ENCODE measurements around the gene OR2T5. TPM values are rescaled to one million over a fixed set of nuclear protein-coding genes. Genes with fewer than 3 reads are reported as not detected.
"Not testable (repeated sequence)": the region's sequence is repeated elsewhere in the genome, so short reads cannot be mapped to it uniquely, and the experiment has no call there.

Gene OR2T5
- not detected for total RNA-seq
- not detected for polyA plus RNA-seq
- long read RNA-seq, donor 1, result 0 reads
- long read RNA-seq, donor 2, result 0 reads

GRCh38 chr1:248488289-248488688 is at the start of gene OR2T5:
TSS of gene OR2T5 (plus strand) at chr1:248488589. CDS start at chr1:248488589, 0 bp downstream.
- WGBS, 2 donors, result 76 to 86% methylated on average over 5 of the region's 6 CpGs
- H3K27me3 ChIP-seq (ENCODE audit: control insufficient read depth in 1 of 2, insufficient read depth in 2 of 2, low read length in 1 of 2); DNase-seq; H3K9me3 ChIP-seq (ENCODE audit: control insufficient read depth, low read length); ATAC-seq (ENCODE audit: low FRiP score); H3K36me3 ChIP-seq (ENCODE audit: control insufficient read depth in 1 of 2, insufficient read depth in 2 of 2, low read length in 1 of 2); intact Hi-C loops (cut with DNase I); H3K27ac ChIP-seq (ENCODE audit: low read depth in 1 of 2, low read length in 2 of 2); H3K4me3 ChIP-seq (ENCODE audit: low read length in 2 of 2); H3K4me1 ChIP-seq (ENCODE audit: control insufficient read depth in 1 of 2, insufficient read depth in 2 of 2, low read length in 2 of 2): not testable (repeated sequence)

GRCh38 chr1:248438668-248439067 is 49.7 kb upstream of the OR2T5 start:
- H3K36me3 ChIP-seq (ENCODE audit: control insufficient read depth in 1 of 2, insufficient read depth in 2 of 2, low read length in 1 of 2); H3K27me3 ChIP-seq (ENCODE audit: control insufficient read depth in 1 of 2, insufficient read depth in 2 of 2, low read length in 1 of 2); H3K4me1 ChIP-seq (ENCODE audit: control insufficient read depth in 1 of 2, insufficient read depth in 2 of 2, low read length in 2 of 2); ATAC-seq (ENCODE audit: low FRiP score); H3K4me3 ChIP-seq (ENCODE audit: low read length in 2 of 2); intact Hi-C loops (cut with DNase I); DNase-seq; H3K27ac ChIP-seq (ENCODE audit: low read depth in 1 of 2, low read length in 2 of 2); H3K9me3 ChIP-seq (ENCODE audit: control insufficient read depth, low read length): not testable (repeated sequence)
- WGBS, 2 donors, result 30 to 38% methylated on average over 1 of the region's 1 CpG

GRCh38 chr1:248439283-248439682 is 49.1 kb upstream of the OR2T5 start:
- ATAC-seq (ENCODE audit: low FRiP score); H3K27ac ChIP-seq (ENCODE audit: low read depth in 1 of 2, low read length in 2 of 2); H3K4me3 ChIP-seq (ENCODE audit: low read length in 2 of 2); H3K36me3 ChIP-seq (ENCODE audit: control insufficient read depth in 1 of 2, insufficient read depth in 2 of 2, low read length in 1 of 2); H3K4me1 ChIP-seq (ENCODE audit: control insufficient read depth in 1 of 2, insufficient read depth in 2 of 2, low read length in 2 of 2); intact Hi-C loops (cut with DNase I); H3K27me3 ChIP-seq (ENCODE audit: control insufficient read depth in 1 of 2, insufficient read depth in 2 of 2, low read length in 1 of 2); H3K9me3 ChIP-seq (ENCODE audit: control insufficient read depth, low read length); DNase-seq: not testable (repeated sequence)
- WGBS, 2 donors, result 53 to 54% methylated on average over 5 of the region's 5 CpGs

- 43 to 47% methylated on average over 1 of the region's 2 CpGs for WGBS, 2 donors
- H3K4me3 ChIP-seq (ENCODE audit: low read length in 2 of 2); ATAC-seq (ENCODE audit: low FRiP score); DNase-seq; H3K36me3 ChIP-seq (ENCODE audit: control insufficient read depth in 1 of 2, insufficient read depth in 2 of 2, low read length in 1 of 2); H3K27me3 ChIP-seq (ENCODE audit: control insufficient read depth in 1 of 2, insufficient read depth in 2 of 2, low read length in 1 of 2); H3K9me3 ChIP-seq (ENCODE audit: control insufficient read depth, low read length); H3K27ac ChIP-seq (ENCODE audit: low read depth in 1 of 2, low read length in 2 of 2); H3K4me1 ChIP-seq (ENCODE audit: control insufficient read depth in 1 of 2, insufficient read depth in 2 of 2, low read length in 2 of 2): not testable (repeated sequence)
- intact Hi-C loops (cut with DNase I), result loop anchor here in 1 of 2 donors (10.0 kb wide), 1 partner anchor 212 kb away; the partner anchor contains the start of gene OR2T27
These were observed 45.7 kb upstream of the OR2T5 start for GRCh38 chr1:248442500-248443277.

GRCh38 chr1:248444603-248445002 is 43.8 kb upstream of the OR2T5 start:
- H3K36me3 ChIP-seq (ENCODE audit: control insufficient read depth in 1 of 2, insufficient read depth in 2 of 2, low read length in 1 of 2); H3K4me3 ChIP-seq (ENCODE audit: low read length in 2 of 2); DNase-seq; H3K4me1 ChIP-seq (ENCODE audit: control insufficient read depth in 1 of 2, insufficient read depth in 2 of 2, low read length in 2 of 2); H3K27me3 ChIP-seq (ENCODE audit: control insufficient read depth in 1 of 2, insufficient read depth in 2 of 2, low read length in 1 of 2); ATAC-seq (ENCODE audit: low FRiP score); H3K9me3 ChIP-seq (ENCODE audit: control insufficient read depth, low read length); H3K27ac ChIP-seq (ENCODE audit: low read depth in 1 of 2, low read length in 2 of 2): not testable (repeated sequence)
- intact Hi-C loops (cut with DNase I), result loop anchor here in 1 of 2 donors (10.0 kb wide), 1 partner anchor 210 kb away; the partner anchor contains the start of gene OR2T27
- WGBS, 2 donors, result 78 to 79% methylated on average over 4 of the region's 4 CpGs

- H3K27me3 ChIP-seq (ENCODE audit: control insufficient read depth in 1 of 2, insufficient read depth in 2 of 2, low read length in 1 of 2); H3K4me1 ChIP-seq (ENCODE audit: control insufficient read depth in 1 of 2, insufficient read depth in 2 of 2, low read length in 2 of 2); H3K27ac ChIP-seq (ENCODE audit: low read depth in 1 of 2, low read length in 2 of 2); ATAC-seq (ENCODE audit: low FRiP score); H3K36me3 ChIP-seq (ENCODE audit: control insufficient read depth in 1 of 2, insufficient read depth in 2 of 2, low read length in 1 of 2); H3K9me3 ChIP-seq (ENCODE audit: control insufficient read depth, low read length); H3K4me3 ChIP-seq (ENCODE audit: low read length in 2 of 2); DNase-seq: not testable (repeated sequence)
- no CpG with 5 or more reads among the region's 2 CpGs for WGBS, 2 donors
- intact Hi-C loops (cut with DNase I), result loop anchor here in 1 of 2 donors (10.0 kb wide), 1 partner anchor 209 kb away; the partner anchor contains the start of gene OR2T27
These were observed 43.0 kb upstream of the OR2T5 start, which contains the start of gene OR2T2 for GRCh38 chr1:248445399-248445798. TSS of gene OR2T2 (plus strand) at chr1:248445637. CDS start at chr1:248452798, 7,161 bp downstream.

- no CpG with 5 or more reads among the region's 4 CpGs for WGBS, 2 donors
- not testable (repeated sequence) for H3K4me3 ChIP-seq (ENCODE audit: low read length in 2 of 2); H3K36me3 ChIP-seq (ENCODE audit: control insufficient read depth in 1 of 2, insufficient read depth in 2 of 2, low read length in 1 of 2); H3K4me1 ChIP-seq (ENCODE audit: control insufficient read depth in 1 of 2, insufficient read depth in 2 of 2, low read length in 2 of 2); DNase-seq; ATAC-seq (ENCODE audit: low FRiP score); H3K27me3 ChIP-seq (ENCODE audit: control insufficient read depth in 1 of 2, insufficient read depth in 2 of 2, low read length in 1 of 2); H3K27ac ChIP-seq (ENCODE audit: low read depth in 1 of 2, low read length in 2 of 2); H3K9me3 ChIP-seq (ENCODE audit: control insufficient read depth, low read length)
- intact Hi-C loops (cut with DNase I), result loop anchor here in 1 of 2 donors (10.0 kb wide), 1 partner anchor 206 kb away; the partner anchor contains the start of gene OR2T27
These were observed 39.8 kb upstream of the OR2T5 start for GRCh38 chr1:248448409-248449074.

- WGBS, 2 donors, result 79 to 80% methylated on average over 5 of the region's 6 CpGs
- H3K9me3 ChIP-seq (ENCODE audit: control insufficient read depth, low read length); ATAC-seq (ENCODE audit: low FRiP score); H3K36me3 ChIP-seq (ENCODE audit: control insufficient read depth in 1 of 2, insufficient read depth in 2 of 2, low read length in 1 of 2); DNase-seq; H3K4me3 ChIP-seq (ENCODE audit: low read length in 2 of 2); H3K27ac ChIP-seq (ENCODE audit: low read depth in 1 of 2, low read length in 2 of 2); H3K27me3 ChIP-seq (ENCODE audit: control insufficient read depth in 1 of 2, insufficient read depth in 2 of 2, low read length in 1 of 2); H3K4me1 ChIP-seq (ENCODE audit: control insufficient read depth in 1 of 2, insufficient read depth in 2 of 2, low read length in 2 of 2): not testable (repeated sequence)
- intact Hi-C loops (cut with DNase I), result loop anchor here in 1 of 2 donors (10.0 kb wide), 1 partner anchor 205 kb away; the partner anchor contains the start of gene OR2T27
These were observed 38.4 kb upstream of the OR2T5 start for GRCh38 chr1:248449821-248450465.

Measured in aorta (tissue), 5 donors.